Hippocampal formation (tissue), 2 donors: ENCODE results near the gene SMARCB1.

Experiments used
- DNase-seq, 2 donors: peaks; one replicate each; lab custom pipeline; 2025; lab: John Stamatoyannopoulos, UW

SMARCB1 gene

DNA sequence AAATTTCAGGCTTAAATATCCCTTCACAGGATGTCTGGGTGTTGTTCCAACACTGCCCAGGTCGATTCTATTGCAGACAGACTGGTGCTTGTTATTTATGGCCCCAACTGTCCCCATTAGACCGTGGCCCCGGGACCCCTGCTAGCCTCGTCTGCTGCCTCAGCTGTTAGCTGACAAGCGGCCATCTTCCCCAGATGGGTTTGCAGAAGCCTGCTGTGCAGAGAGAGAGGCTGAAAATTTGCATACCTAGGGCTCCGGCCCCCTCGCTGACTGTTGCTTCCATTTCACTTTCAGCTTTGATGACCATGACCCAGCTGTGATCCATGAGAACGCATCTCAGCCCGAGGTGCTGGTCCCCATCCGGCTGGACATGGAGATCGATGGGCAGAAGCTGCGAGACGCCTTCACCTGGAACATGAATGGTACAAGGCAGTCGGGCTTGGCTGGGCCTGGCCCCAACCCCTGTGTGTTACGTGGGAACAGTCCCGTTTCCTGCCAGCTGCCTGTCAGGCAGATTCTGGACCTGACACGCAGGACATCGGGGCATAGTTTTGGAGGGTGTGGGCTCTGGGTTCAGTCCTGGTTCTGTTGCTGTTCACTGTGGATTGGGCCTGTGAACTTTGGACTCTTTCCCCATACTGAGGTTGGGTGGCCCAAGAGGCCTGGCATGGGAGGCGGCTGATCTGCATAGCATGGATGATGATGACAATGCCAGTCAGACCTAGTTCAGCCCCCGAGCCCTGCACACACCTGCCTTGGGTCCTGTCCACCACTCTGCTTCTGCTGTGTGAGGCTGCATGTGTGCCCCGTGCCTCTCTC, 16.4 kb downstream of the SMARCB1 start:
- no peak for DNase-seq

DNA sequence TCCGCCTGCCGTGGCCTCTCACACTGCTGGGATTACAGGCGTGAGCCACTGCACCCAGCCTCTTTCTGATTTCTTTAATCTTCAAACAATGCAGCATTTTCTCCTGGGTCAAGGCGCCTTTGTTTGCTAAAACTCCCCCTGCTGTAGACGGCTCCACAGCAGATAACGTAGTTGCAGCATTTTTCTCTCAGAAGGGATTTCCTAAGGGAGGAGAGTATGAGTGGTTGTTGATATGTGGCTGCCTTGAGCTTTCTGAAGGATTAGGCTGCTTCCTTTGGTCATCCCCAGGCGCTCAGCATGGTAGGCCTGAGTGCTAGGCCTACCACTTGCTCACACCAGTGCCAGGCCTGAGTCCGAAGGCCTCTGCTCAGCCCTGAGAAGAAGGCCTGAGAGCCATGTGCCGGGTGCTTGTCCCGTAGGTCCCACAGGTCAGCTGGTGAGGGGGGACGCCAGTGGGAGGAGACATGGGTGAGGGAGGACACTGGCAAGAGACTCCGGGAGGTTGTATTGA, 18.1 kb downstream of the SMARCB1 start:
- peak in 1 of 2 donors; percentile 47 for DNase-seq

DNA sequence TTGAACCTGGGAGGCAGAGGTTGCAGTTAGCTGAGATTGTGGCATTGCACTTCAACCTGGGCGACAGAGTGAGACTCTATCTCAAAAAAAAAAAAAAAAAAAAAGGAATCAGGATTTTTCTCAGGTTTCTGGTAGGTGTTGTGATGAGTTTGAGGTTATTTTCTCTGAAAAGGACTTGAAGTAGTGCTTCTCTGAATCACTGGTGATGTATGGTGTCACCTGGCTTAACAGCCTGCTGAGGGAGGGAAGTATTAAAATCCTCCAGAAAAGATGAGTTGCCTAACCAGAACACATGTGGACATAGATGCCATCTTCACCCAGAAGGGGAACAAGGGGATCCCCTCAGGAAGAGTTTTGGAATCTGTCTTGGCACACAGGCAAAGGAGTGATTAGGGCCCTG, 20.1 kb downstream of the SMARCB1 start:
- DNase-seq, result no peak

DNA sequence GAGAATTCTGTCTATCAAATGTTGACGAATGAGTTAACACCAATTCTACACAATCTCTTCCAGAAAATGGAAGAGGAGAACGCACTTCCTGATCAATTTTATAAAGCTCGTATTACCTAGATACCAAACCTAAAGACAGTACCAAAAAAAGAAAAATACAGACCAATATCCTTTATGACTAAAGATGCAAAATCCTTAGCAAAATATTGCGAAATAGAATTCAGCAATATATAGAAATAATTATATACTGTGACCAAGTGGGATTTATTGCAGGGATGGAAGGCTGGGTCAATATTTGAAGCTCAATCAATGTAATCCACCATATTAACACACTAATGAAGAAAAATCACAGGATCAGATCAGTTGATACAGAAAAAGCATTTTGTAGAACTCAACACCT, 25.6 kb downstream of the SMARCB1 start:
- no peak for DNase-seq

DNA sequence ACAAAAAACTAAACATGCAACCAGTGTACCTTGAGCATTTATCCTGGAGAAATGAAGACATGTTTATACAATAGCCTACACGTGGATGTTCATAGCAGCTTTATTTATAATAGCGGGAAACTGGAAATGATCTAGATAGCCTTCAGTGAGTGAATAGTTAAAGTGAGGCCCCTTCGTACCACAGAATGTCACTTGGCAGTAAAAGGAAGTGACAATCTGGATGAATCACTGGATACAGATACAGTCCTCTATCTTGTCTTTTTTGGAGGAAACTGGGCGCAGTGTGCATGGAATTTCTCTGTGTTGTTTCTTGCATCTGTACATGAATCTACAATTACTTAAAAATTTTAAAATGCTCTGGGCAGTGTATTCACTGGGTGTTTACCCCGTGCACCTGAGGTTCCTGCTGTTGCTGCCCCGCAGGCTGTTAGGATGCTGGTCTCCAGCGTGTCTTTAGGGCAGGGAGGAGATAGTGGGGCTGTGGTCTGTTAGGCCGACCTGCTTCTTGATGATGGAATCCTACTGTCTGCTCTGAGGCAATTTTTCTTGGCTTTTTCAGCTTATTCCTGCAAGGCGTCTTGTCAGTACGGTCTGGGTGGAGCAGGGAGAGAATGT, 28.9 kb downstream of the SMARCB1 start:
- no peak for DNase-seq

DNA sequence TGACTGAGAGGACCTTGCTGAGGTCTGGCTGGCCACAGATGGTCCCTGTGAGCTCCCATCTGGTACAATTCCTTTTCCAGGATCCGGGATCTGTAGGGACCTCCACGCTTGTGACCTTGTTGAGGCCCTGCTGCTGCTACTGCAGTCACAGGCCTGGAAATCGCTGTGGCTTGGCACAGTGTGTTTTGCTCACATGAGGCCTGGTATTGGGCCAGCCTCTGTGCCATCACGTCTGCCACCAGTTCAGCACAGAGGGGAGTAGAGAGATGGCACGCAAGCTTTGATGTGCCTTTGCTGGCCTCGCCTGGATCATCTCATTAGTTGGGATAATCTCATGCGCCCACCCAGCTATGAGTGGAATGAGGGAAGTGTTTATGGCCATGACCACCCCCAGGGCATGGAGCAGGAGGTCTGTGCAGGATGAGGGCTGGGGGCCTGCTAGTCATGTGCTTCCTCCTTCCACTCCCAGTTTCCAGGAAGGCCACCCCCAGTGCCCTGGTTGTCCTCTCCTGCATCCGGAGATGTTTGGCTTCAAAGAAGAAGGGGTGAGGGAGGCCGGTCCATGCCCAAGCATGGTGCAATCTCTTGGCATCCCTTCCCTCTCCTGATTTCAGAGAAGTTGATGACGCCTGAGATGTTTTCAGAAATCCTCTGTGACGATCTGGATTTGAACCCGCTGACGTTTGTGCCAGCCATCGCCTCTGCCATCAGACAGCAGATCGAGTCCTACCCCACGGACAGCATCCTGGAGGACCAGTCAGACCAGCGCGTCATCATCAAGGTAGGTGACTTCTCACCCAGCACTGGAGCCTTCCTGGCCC, 29.6 kb downstream of the SMARCB1 start:
- peak in 1 of 2 donors; percentile 15 for DNase-seq

DNA sequence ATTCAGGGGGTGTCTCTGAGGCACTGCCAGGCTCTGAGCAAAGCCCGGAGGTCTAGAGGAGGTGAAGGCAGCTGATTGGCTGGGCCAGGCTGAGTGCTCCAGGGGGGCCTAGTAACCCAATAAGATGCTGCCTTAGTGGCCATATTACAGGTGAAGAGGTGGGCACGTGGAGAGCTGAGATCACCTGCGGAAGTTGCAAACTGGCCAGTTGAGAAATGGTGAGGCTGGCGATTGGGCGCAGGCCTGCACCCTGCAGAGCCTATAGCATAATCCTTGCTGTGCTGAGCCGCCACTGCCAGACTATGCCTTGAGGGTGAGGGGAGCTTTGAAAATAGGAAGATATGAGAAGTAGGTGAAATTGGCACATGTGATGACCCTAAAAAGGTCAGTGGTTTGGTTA, 30.4 kb downstream of the SMARCB1 start:
- DNase-seq, result no peak

DNA sequence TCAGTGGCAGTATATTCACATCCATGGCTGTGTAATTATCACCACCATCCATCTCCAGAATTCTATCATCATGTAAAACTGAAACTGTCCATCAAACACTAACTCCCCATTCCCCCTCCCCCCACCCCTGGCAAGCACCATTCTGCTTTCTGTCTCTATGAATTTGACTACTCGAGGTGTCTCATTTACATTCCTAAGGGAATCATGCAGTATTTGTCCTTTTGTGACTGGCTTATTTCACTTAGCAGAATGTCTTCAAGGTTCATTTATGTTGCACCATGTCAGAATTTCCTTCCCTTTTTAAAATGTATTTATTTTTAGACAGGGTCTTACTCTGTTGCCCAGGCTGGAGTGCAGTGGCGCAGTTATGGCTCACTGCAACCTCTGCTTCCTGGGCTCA, 31.8 kb downstream of the SMARCB1 start:
- no peak for DNase-seq

DNA sequence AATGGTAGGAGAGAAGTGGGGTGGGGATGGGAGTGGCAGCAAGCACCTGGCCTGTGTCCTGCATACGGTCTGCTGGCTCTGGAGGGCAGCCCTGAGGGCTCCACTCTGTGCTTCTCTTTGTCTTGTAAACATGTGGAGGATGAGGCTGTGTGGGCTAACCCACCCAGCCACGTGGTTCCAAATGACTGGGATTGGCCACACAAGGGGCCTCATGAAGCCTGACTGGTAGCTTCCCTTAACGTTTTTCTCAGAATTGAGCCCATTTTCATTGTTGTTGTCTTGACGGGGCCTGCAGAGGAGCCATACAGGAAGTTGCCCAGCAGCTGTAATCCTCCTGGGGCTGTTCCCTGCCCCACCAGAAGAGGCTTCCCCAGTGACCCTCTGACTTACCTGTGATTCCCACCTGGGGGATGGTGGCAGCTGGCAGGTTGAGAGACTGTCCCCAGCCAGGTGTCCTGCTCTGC, 34.0 kb downstream of the SMARCB1 start:
- DNase-seq, result no peak

DNA sequence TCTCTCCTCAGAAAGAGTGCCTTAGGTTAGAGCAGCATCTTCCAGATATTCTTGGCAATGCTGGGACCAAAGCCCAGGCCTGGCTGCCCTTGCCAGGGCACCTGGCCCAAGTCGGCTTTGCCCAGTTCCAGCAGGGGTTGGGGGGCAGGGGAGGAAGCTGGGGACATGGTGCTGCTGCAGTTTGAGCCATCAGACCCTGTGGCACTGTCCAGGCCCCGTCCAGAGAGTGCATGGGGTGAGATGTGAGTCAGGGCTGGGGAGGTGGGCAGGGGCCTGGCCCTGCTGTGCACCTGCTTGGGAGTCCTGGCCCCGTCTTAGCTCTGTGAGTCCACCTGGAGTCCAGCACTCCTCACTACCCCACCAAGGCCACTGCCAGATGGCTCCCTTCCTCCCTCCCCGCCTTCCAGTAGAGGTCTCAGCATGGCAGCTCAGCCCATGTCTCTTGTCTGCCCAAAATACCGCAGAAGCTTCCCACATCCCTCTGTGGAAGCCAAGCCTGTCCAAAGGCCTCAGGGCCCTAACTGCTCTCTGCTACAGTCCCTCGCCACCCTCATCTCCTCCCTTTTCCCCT, 35.4 kb downstream of the SMARCB1 start:
- no peak for DNase-seq

DNA sequence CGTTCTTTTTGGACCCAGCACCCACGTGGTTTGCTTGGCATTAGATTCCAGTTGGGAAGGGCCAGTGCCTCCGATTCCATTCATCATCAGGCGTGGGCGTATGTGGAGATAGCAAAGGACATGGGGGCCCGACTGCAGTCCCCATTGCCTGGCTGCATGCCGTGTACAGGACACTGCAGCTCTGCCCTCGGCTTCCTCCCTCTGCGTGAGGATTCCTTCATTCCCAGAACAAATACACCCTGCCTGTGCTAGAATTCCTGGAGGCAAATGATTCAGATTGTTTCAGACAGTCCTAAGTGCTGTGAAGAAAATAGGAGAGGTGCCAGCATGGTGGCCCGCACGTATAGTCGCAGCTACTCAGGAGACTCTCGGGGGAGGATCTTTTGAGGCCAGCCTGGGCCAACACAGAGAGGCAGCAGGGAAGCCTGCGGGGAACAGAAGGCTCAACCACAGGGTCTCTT, 36.6 kb downstream of the SMARCB1 start:
- DNase-seq, result no peak

DNA sequence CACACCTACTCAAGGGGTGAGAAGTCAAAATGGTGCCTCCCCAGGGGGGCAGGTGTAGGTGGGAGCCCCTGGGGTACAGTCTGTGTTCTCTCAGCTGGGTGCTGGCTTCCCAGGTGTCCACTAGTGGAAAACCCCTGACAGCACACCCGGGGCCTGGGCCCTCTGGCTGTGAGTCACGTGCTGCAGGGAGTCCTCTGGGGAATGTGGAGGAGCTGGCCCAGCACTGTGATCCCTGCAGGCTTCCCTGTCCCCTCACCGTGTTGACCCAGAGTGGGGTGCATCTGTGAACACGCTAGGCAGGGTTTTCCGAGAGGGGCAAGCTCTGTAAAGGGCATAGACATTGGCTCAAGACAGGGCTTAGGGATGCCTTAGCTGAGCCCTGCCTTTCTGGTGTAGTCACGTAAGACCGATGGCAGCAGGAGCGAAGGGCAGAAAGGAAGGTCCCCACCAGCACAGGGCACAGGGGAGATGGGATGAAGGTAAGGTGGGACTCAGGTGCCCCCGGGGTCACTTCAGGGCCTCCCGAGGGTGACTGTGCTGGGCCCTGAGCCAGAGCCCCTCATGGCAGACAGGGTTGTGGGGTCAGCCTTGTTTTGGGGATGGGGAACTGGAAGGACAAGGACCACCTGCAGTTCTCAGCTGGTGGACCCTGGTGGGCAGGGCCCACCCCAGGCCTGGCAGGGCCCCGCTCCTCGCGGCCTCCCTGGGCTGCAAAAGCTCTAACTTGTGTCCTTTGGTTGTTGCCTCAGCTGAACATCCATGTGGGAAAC, 37.9 kb downstream of the SMARCB1 start:
- DNase-seq, result no peak

DNA sequence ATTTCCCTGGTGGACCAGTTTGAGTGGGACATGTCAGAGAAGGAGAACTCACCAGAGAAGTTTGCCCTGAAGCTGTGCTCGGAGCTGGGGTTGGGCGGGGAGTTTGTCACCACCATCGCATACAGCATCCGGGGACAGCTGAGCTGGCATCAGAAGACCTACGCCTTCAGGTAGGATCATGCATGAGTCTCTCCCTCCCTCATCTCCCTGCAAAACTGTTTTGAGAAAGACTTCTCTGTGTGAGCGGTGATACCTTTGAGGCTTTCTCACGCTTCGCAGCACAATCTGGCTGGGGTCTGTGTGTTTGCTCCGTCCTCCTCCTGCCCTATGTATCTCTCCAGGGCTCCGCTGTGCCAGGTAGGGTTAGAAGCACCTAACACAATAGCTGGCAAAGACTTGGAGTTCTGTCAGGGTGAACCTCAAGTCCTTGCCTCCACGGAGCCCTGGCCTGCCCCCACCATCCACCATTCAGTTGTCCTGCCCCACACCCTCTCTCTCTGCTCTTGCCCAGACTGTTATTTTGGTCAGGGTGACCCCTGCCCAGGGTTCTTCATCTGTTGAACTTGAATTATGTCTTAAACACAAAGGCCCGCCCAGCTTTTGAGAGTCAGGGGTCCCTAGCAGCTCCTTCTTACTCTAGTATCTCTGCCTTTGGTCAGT, 38.6 kb downstream of the SMARCB1 start:
- DNase-seq, result no peak

DNA sequence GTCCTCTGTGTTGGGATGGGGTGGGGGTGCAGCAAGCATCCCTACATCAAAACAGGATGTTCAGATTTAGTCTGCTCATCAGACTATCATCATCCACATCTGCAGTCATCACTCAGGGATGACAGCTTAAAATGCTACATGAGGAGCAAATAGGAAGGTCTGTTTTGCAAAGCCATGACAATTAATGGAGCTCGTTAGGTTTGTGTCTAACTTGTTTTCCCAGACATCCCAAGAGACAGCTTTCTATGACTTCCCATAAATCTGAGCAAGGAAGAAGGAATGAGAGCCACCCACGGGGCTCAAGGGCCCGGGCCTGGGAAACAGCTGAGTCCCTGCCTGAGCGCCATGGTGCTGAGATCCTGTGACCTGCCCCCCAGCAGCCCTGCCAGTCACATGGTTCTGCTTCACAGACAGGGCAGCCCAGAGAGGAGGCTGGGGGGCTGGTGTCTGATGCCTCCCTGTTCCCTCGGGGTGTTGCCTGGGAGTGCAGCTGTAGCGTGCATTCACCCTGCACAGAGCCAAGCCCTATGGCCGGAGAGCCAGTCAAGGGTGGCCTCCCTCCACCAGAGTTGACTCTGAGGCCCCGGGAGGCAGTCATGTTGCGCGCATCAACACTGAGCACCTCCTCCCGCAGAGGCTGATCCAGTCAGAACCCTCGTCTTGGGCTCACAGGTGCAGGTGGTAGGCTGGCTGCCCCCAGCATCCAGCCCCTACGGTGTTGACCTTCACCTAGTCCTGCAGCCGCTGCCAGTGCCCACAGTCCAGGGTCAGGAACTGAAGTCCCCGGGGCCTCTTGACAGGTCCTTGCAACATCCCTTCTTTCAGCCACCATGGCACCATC, 40.0 kb downstream of the SMARCB1 start:
- no peak for DNase-seq

DNA sequence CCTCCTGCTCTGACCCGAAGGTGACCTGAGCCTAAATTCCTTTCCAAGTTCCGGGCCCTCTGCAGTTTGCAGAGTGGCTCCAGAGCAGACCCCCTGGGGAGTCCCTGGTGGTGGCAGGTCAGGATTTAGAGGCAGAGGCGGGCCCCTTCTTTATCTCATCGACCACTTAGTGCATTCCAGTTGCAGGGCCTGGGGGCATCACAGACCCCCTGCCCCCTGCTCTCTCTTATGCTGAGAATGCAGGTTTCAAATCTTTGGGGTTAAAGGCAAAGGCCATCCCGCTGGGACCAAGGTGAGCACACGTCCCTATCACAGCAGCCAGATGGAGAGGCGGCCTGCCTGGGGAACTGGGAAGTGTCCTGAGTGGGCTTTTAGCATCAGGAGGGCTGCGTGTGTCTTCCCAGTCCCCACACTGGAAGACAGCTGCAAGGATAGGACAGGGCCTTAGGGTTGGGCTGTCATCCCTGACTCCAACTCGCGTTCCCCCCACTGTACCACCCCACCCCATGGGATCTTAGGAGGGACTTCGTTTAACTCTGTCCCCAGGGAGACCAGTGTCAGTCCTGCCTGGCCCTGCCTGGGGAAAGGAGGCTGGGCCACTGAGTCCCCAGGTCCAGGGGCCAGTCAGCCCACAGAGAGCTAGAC, 40.7 kb downstream of the SMARCB1 start:
- no peak for DNase-seq

DNA sequence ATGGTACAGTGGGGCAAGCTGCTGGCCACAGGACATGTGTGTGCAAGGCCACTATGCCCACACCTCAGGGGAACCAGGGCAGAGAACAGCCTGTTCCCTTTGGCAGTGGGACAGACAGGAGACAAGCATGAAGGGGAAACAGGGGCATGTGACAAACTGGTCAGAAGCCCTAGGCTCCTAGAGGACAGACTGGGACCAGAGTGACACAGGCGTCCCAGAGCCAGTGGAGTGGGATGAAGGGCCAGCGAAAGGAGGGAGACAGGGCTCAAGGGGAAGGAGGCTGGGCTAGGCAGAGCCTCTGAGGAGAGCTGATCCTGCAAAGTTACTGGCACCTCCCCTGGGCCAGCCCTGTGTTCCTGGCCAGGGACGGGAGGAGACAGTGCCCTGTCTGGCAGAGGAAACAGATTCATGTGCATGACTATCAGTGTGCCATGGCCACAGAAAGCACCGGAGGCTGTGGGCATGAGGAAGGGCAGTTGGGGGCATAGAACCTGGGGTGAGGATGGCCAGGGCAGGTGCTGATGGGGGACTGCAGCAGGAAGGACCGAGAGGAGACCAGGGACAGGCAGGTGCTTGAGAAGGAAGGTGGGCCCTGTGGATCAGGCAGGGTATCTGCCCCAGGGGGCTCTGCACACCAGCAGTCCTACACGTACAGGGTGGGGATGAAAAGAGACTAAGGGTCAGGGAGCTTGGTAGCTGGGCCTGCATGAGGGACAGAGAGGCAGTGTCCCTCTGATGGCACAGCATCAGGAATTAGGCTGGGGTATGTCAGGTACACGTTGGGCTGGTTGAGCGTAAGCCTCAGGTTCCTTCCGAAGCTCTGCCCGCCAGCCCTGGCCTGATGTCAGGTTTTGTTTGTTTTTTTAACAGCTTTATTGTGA, 42.3 kb downstream of the SMARCB1 start:
- no peak for DNase-seq

DNA sequence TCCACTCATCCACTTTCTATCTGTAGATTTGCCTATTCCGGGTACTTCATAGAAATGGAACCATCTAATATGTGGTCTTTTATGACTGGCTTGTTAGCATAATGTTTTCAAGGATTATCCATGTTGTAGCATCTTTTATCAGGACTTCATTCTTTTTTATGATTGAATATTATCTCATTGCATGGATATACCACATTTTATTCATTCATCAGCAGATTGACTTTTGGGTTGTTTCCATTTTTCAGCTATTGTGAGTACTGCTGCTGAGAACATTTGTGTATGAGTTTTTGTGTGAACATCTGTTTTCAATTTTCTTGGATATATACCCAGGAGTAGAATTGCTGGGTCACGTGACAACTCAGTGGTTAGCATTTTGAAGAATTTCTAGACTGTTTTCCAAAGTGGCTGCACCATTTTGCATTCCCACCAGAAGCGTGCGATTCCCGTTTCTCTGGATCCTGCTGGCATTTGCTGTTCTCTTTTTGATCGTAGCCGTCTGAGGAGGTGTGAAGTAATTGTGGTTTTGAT, 43.1 kb downstream of the SMARCB1 start:
- no peak for DNase-seq

DNA sequence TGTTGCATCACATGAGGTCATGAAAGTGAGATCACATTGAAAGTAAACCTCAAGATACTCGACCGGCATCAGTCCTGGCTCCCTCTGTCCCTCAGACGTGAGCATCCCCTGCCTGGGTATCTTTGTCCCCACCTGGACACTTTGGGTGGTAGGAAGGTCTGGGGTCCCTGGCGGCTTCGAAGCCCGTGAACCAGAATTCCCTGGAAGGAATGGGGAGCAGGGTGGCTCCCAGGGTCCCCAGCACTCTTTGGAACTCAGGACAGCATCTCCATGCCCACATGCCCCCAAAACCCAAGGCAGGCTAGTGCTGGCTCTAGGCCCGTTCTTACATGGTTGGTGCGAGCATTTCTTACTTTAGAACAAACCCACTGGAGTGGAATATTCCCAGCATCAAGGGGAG, 44.5 kb downstream of the SMARCB1 start:
- no peak for DNase-seq
